GM12878 (cell line): ENCODE data around the gene NECTIN1. TPM values are rescaled to one million over a fixed set of nuclear protein-coding genes. Genes with fewer than 3 reads are reported as not detected.

Source experiments
- ATAC-seq: fragments of 200-7000 bp; cut with Tn5 transposase; 3 replicates; pipeline ENCODE4 v1.9.1; 2020; ENCODE audit warnings: mild to moderate bottlenecking, moderate library complexity
- BruUV-seq: library from RNA; stranded (reverse); fragments of 400-500 nt; replicated peaks from 2 replicates; lab custom pipeline; 2021; lab: Mats Ljungman, UMichigan
- CTCF ChIA-PET: fragments of 300-600 bp; sonication (Branson Sonifier 250); formaldehyde crosslinking; extraction: SDS; loops from one replicate; lab custom pipeline; 2021; ENCODE audit warnings: inconsistent platforms; lab: Yijun Ruan, JAX
- POLR2A ChIA-PET: fragments of 350-600 bp; formaldehyde crosslinking; extraction: SDS; loops from one replicate; lab custom pipeline; 2021; ENCODE audit warnings: inconsistent platforms; lab: Charles Lee
- RAD21 ChIA-PET: fragments of 300-600 bp; sonication (Branson Sonifier 250); formaldehyde crosslinking; loops from one replicate; lab custom pipeline; 2023; ENCODE audit warnings: antibody characterized with exemption; ENCODE audit not compliant: unreplicated experiment; lab: Charles Lee
- SMC1A ChIA-PET: fragments of 300-600 bp; sonication (Branson Sonifier 250); formaldehyde crosslinking; loops from one replicate; lab custom pipeline; 2023; ENCODE audit not compliant: unreplicated experiment, uncharacterized antibody; lab: Charles Lee
- DNase-seq: peaks from one replicate; pipeline ENCODE4 v3.0.0-alpha.2; 2011; ENCODE audit warnings: low read depth, low spot score
- FAIRE-seq: peaks from 3 replicates; lab custom pipeline; 2011; peaks lifted over from hg19 to GRCh38; lab: Jason Lieb, UNC
- H2AFZ ChIP-seq: 2 replicates; pipeline ENCODE4 v1.6.0; 2011; ENCODE audit warnings: low read depth, low read length, control low read depth; ENCODE audit not compliant: control insufficient read depth
- H3K27ac ChIP-seq: 2 replicates; pipeline ENCODE4 v1.5.1; 2011; ENCODE audit warnings: control low read depth; ENCODE audit not compliant: control insufficient read depth, insufficient read depth
- H3K27me3 ChIP-seq, 2 experiments: replicated peaks in 1 of 2; 2 replicates each; pipeline versions ENCODE4 v1.6.0 to v1.6.1; 2011; ENCODE audit warnings: low read length in 1 of 2; ENCODE audit not compliant: control insufficient read depth in 2 of 2, insufficient read depth in 2 of 2
- H3K36me3 ChIP-seq, 2 experiments: 2 replicates each; pipeline ENCODE4 v1.5.1; 2011; ENCODE audit warnings: low read length in 1 of 2; ENCODE audit not compliant: control insufficient read depth in 2 of 2, insufficient read depth in 2 of 2
- H3K4me1 ChIP-seq: 2 replicates; pipeline ENCODE4 v1.6.1; 2011; ENCODE audit warnings: mild to moderate bottlenecking, low read length, moderate library complexity, mixed read lengths; ENCODE audit not compliant: control insufficient read depth, insufficient read depth
- H3K4me2 ChIP-seq: 2 replicates; pipeline ENCODE4 v1.6.0; 2011; ENCODE audit warnings: control low read depth; ENCODE audit not compliant: control insufficient read depth, insufficient read depth
- H3K4me3 ChIP-seq: fragments of 200-600 bp; sonication (generic); 2 replicates; pipeline ENCODE4 v1.5.1; 2016
- H3K79me2 ChIP-seq: 2 replicates; pipeline ENCODE4 v1.6.0; 2011; ENCODE audit warnings: low read length; ENCODE audit not compliant: control insufficient read depth, insufficient read depth
- H3K9ac ChIP-seq: 2 replicates; pipeline ENCODE4 v1.8.0; 2011; ENCODE audit warnings: low read length, control low read depth, mixed read lengths; ENCODE audit not compliant: control insufficient read depth, insufficient read depth
- H3K9me3 ChIP-seq: replicated peaks from 3 replicates; pipeline ENCODE4 v1.5.1; 2011; ENCODE audit warnings: mild to moderate bottlenecking, low read length; ENCODE audit not compliant: control insufficient read depth, insufficient read depth
- H4K20me1 ChIP-seq: 2 replicates; pipeline ENCODE4 v1.6.0; 2011; ENCODE audit not compliant: control insufficient read depth, insufficient read depth
- ATF2 ChIP-seq: IDR thresholded peaks from 2 replicates; pipeline ENCODE4 v1.6.1; 2012; ENCODE audit warnings: low read length, inconsistent platforms
- BMI1 ChIP-seq: fragments of 450-650 bp; IDR thresholded peaks from 2 replicates; pipeline ENCODE4 v1.6.1; 2016; ENCODE audit warnings: mild to moderate bottlenecking, moderate library complexity, borderline replicate concordance
- CBX5 ChIP-seq: sonication (generic); IDR thresholded peaks from 2 replicates; pipeline ENCODE4 v1.6.1; 2016; ENCODE audit warnings: low read depth, moderate library complexity, mild to moderate bottlenecking, inconsistent platforms
- HCFC1 ChIP-seq: fragments of 150-350 bp; IDR thresholded peaks from 2 replicates; pipeline ENCODE4 v1.6.1; 2014; ENCODE audit warnings: low read length
- KAT2A ChIP-seq: conservative IDR thresholded peaks from 2 replicates; pipeline ENCODE4 v1.6.1; 2011; ENCODE audit warnings: low read depth, low read length; ENCODE audit not compliant: control insufficient read depth
- LARP7 ChIP-seq: fragments of 450-650 bp; IDR thresholded peaks from 2 replicates; pipeline ENCODE4 v1.6.1; 2017; ENCODE audit warnings: mild to moderate bottlenecking
- NFYA ChIP-seq: IDR thresholded peaks from 2 replicates; pipeline ENCODE4 v1.6.1; 2011; ENCODE audit warnings: low read depth, mild to moderate bottlenecking, low read length, improper control_type of control experiment, borderline replicate concordance
- NR2C1 ChIP-seq: fragments of 450-650 bp; IDR thresholded peaks from 2 replicates; pipeline ENCODE4 v1.6.1; 2017; ENCODE audit warnings: antibody characterized with exemption, mild to moderate bottlenecking, moderate library complexity
- PAX5 ChIP-seq: IDR thresholded peaks from 2 replicates; pipeline ENCODE4 v1.6.1; 2011; ENCODE audit warnings: low read depth, low read length, borderline replicate concordance
- REST ChIP-seq: IDR thresholded peaks from 2 replicates; pipeline ENCODE4 v1.6.1; 2012; ENCODE audit warnings: mild to moderate bottlenecking, low read depth, low read length
- SUPT20H ChIP-seq: IDR thresholded peaks from 2 replicates; pipeline ENCODE4 v1.6.1; 2011; ENCODE audit warnings: low read depth, mild to moderate bottlenecking, low read length, moderate library complexity, borderline replicate concordance; ENCODE audit not compliant: control insufficient read depth
- USF2 ChIP-seq: IDR thresholded peaks from 2 replicates; pipeline ENCODE4 v1.6.1; 2011; ENCODE audit warnings: low read depth, low read length, improper control_type of control experiment, borderline replicate concordance
- WGBS: methylation state at CpG from one replicate; pipeline ENCODE4 v1.1.6; 2016; ENCODE audit warnings: low lambda C conversion rate; ENCODE audit not compliant: insufficient replicate concordance, insufficient coverage; ENCODE audit errors: missing lambda C conversion rate; 5-methylcytosine and 5-hydroxymethylcytosine counted together
- in situ Hi-C: fragments of 300-500 bp; cut with MboI; formaldehyde crosslinking; loops from 9 replicates; pipeline ENCODE4 v1.14.3; 2018; ENCODE audit warnings: mixed read lengths
- intact Hi-C: fragments of 100-400 bp; cut with micrococcal nuclease; formaldehyde crosslinking; loops from one replicate; pipeline ENCODE4 v1.14.2; 2022; ENCODE audit not compliant: unreplicated experiment
- polyA plus RNA-seq, 11 experiments: library from polyadenylated mRNA; depleted of rRNA in 4 of 11; unstranded in 6 of 11; stranded (reverse) in 5 of 11; fragments of >200 nt; fragmentation: Nextera tagmentation in 4 of 11; fragmentation: Illumina TruSeq in 1 of 11; extraction: Ambion mirVana in 4 of 11; extraction: Trizol in 1 of 11; gene quantifications; 1 replicate in 1 of 11; 2 replicates in 10 of 11; pipeline versions ENCODE4 v1.2.1 to v1.2.3, GENCODE V29; 2011 to 2016; ENCODE audit warnings: inconsistent platforms in 2 of 11, missing spikeins in 2 of 11, low read depth in 1 of 11
- total RNA-seq, 4 experiments: library from RNA; depleted of rRNA in 3 of 4; stranded (reverse); fragments of >200 nt in 3 of 4; fragmentation: Illumina TruSeq in 1 of 4; extraction: Trizol in 1 of 4; gene quantifications; 2 replicates each; pipeline versions ENCODE4 v1.2.1 to v1.2.3, GENCODE V29; 2013 to 2021

The NECTIN1 gene
- total and polyA plus RNA-seq, 10 of the 15 experiments (the other 5 are each of a cell fraction or from before 2014, with no cell fraction given): 0.97 to 9.2 (median 2.3) TPM

- TF ChIP-seq USF2 (no peak), KAT2A (no peak), PAX5 (no peak), HCFC1 (no peak)
Observed at GRCh38 chr11:119593346-119593745, 135.7 kb downstream of the NECTIN1 start (continued).

GRCh38 chr11:119592642-119593041 lies 136.4 kb downstream of the NECTIN1 start:
- H3K9ac ChIP-seq: no peak overlapping the region
- POLR2A ChIA-PET: no interaction called here
- in situ Hi-C loops (no loop called here), intact Hi-C loops (no loop called here)
- no peaks in the 10 kb centered on the region for H3K4me1 ChIP-seq
- no peaks in the 10 kb centered on the region for H3K79me2 ChIP-seq
- H3K4me2 ChIP-seq: no peak overlapping the region
- BruUV-seq: no TSS peak
- no peak for ATAC-seq
- H3K27ac ChIP-seq: no peak overlapping the region
- RAD21 ChIA-PET: no interaction called here
- no peak for DNase-seq
- SMC1A ChIA-PET: no interaction called here
- no peaks in the 10 kb centered on the region for H4K20me1 ChIP-seq
- no peak for FAIRE-seq
- 0% methylated on average over 5 of the region's 5 CpGs for WGBS
- no peaks in the 10 kb centered on the region for H3K36me3 ChIP-seq
- no peaks in the 10 kb centered on the region for H3K9me3 ChIP-seq
- H3K4me3 ChIP-seq: no peak overlapping the region
- no peaks in the 10 kb centered on the region; a peak in 1 of 4 replicates for H3K27me3 ChIP-seq
- CTCF ChIA-PET: no interaction called here
- H2AFZ ChIP-seq: no peak overlapping the region
- TF ChIP-seq NR2C1 (no peak), CBX5 (no peak), SUPT20H (no peak), REST (no peak), LARP7 (no peak), NFYA (no peak), ATF2 (no peak), BMI1 (no peak)
- TF ChIP-seq, all 136 proteins: peak for 0
